Lung (tissue), 12 donors: Measurements from ENCODE around the gene ARHGAP22. TPM values are rescaled to one million over a fixed set of nuclear protein-coding genes. Genes with fewer than 3 reads are reported as not detected.

ENCODE experiments used
- ATAC-seq: fragments of 200-7000 bp; cut with Tn5 transposase; one replicate; pipeline ENCODE4 v1.9.1; 2020; ENCODE audit warnings: moderate number of reproducible peaks; ENCODE audit not compliant: insufficient read depth, low FRiP score
- DNase-seq, 3 donors: peaks; one replicate each; pipeline ENCODE4 v3.0.0-alpha.2; 2013 to 2017
- H3K27ac ChIP-seq, 2 donors: one replicate each; pipeline ENCODE4 v1.5.1; 2013; ENCODE audit warnings: mild to moderate bottlenecking in 2 of 2, moderate library complexity in 2 of 2, control low read depth in 1 of 2, inconsistent platforms in 1 of 2, low read depth in 1 of 2, low read length in 1 of 2
- H3K27me3 ChIP-seq, 3 donors: one replicate each; pipeline ENCODE4 v1.5.1; 2013; ENCODE audit warnings: low read length in 2 of 3; ENCODE audit not compliant: control insufficient read depth in 3 of 3, insufficient read depth in 3 of 3
- H3K36me3 ChIP-seq, 4 donors: one replicate each; pipeline ENCODE4 v1.5.1; 2013; ENCODE audit warnings: low read length in 4 of 4, mild to moderate bottlenecking in 1 of 4, moderate library complexity in 1 of 4; ENCODE audit not compliant: control insufficient read depth in 4 of 4, insufficient read depth in 4 of 4
- H3K4me1 ChIP-seq, 5 donors: one replicate each; pipeline ENCODE4 v1.5.1; 2013; ENCODE audit warnings: low read length in 5 of 5, mild to moderate bottlenecking in 2 of 5, moderate library complexity in 1 of 5; ENCODE audit not compliant: control insufficient read depth in 5 of 5, insufficient read depth in 5 of 5
- H3K4me3 ChIP-seq: one replicate; pipeline ENCODE4 v1.5.1; 2013; ENCODE audit warnings: mild to moderate bottlenecking, control low read depth, moderate library complexity
- H3K9ac ChIP-seq, 2 donors: one replicate each; pipeline ENCODE4 v1.5.1; 2013; ENCODE audit warnings: low read length in 2 of 2, control low read depth in 1 of 2; ENCODE audit not compliant: insufficient read depth in 1 of 2
- H3K9me3 ChIP-seq, 4 donors: one replicate each; pipeline ENCODE4 v1.5.1; 2013; ENCODE audit warnings: low read length in 3 of 4, mild to moderate bottlenecking in 1 of 4, moderate library complexity in 1 of 4; ENCODE audit not compliant: control insufficient read depth in 4 of 4, insufficient read depth in 3 of 4
- WGBS, 2 donors: extraction: QIAGEN DNeasy Blood & Tissue Kit; methylation state at CpG; one replicate each; pipeline ENCODE4 v1.1.7; 2013; 5-methylcytosine and 5-hydroxymethylcytosine counted together
- polyA plus RNA-seq, 2 donors: library from polyadenylated mRNA; stranded (reverse); fragments of 200-250 nt; gene quantifications; one replicate each; pipeline ENCODE4 v1.2.1, GENCODE V29; 2013
- total RNA-seq, 2 donors: library from RNA; depleted of rRNA in 1 of 2; stranded (reverse); fragments of >200 nt in 1 of 2; gene quantifications; one replicate each; pipeline ENCODE4 v1.2.1, GENCODE V29; 2014 to 2021
- TF ChIP-seq, protein P1 (sequence below): IDR thresholded peaks from 2 replicates; pipeline ENCODE4 v1.5.1; 2012; ENCODE audit warnings: mild to moderate bottlenecking; ENCODE audit errors: control extremely low read depth, extremely low read depth
- donor health status: control.
- donor health status: control.
- donor health status: Bipolar disorder and iron deficiency.
- donor health status: healthy.
- donor health status: DM: yes; HTN: yes; CAD: no.

The ARHGAP22 gene
- total and polyA plus RNA-seq, 4 donors, result 3.2 to 6.9 (median 4.1) TPM

GRCh38 chr10:48474765-48475365 lies 130.0 kb downstream of the ARHGAP22 start:
- Histone ChIP-seq H3K4me1 (peaks cover 0 to 9% (median 0%) of the 10 kb centered on the region in 5 donors), H3K9ac (no peak overlapping the region), H3K9me3 (no peaks in the 10 kb centered on the region), H3K4me3 (no peak overlapping the region), H3K27me3 (no peaks in the 10 kb centered on the region), H3K36me3 (no peaks in the 10 kb centered on the region), H3K27ac (no peak overlapping the region)
- DNase-seq, result no peak
- ATAC-seq, result no peak
- 91 to 92% methylated on average over 3 of the region's 3 CpGs for WGBS, 2 donors
- TF ChIP-seq, protein P1, sequence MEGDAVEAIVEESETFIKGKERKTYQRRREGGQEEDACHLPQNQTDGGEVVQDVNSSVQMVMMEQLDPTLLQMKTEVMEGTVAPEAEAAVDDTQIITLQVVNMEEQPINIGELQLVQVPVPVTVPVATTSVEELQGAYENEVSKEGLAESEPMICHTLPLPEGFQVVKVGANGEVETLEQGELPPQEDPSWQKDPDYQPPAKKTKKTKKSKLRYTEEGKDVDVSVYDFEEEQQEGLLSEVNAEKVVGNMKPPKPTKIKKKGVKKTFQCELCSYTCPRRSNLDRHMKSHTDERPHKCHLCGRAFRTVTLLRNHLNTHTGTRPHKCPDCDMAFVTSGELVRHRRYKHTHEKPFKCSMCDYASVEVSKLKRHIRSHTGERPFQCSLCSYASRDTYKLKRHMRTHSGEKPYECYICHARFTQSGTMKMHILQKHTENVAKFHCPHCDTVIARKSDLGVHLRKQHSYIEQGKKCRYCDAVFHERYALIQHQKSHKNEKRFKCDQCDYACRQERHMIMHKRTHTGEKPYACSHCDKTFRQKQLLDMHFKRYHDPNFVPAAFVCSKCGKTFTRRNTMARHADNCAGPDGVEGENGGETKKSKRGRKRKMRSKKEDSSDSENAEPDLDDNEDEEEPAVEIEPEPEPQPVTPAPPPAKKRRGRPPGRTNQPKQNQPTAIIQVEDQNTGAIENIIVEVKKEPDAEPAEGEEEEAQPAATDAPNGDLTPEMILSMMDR, result no peak

- TF ChIP-seq, protein P1, result no peak
- no peak for ATAC-seq
Observed at GRCh38 chr10:48473704-48474103, 131.2 kb downstream of the ARHGAP22 start.

GRCh38 chr10:48472501-48473069 lies 132.3 kb downstream of the ARHGAP22 start:
- Histone ChIP-seq H3K4me1 (peaks cover 0 to 16% (median 0%) of the 10 kb centered on the region in 5 donors), H3K4me3 (no peak overlapping the region), H3K9me3 (no peaks in the 10 kb centered on the region), H3K36me3 (no peaks in the 10 kb centered on the region), H3K27me3 (no peaks in the 10 kb centered on the region), H3K27ac (no peak overlapping the region), H3K9ac (no peak overlapping the region)
- DNase-seq (no peak), ATAC-seq (no peak)
- WGBS, 2 donors, result 50 to 56% methylated on average over 3 of the region's 3 CpGs
- TF ChIP-seq, protein P1, result no peak

More at GRCh38 chr10:48473704-48474103, 131.2 kb downstream of the ARHGAP22 start:
- H3K27ac ChIP-seq, result no peak overlapping the region
- 93 to 98% methylated on average over 5 of the region's 5 CpGs for WGBS, 2 donors
- H3K27me3 ChIP-seq, result no peaks in the 10 kb centered on the region
- peaks cover 0 to 16% (median 0%) of the 10 kb centered on the region in 5 donors for H3K4me1 ChIP-seq
- H3K4me3 ChIP-seq, result no peak overlapping the region
- no peak overlapping the region for H3K9ac ChIP-seq
- H3K36me3 ChIP-seq, result no peaks in the 10 kb centered on the region
- no peak for DNase-seq
- no peaks in the 10 kb centered on the region for H3K9me3 ChIP-seq
